ENCODE data around the gene CDH4. TPM values are rescaled to one million over a fixed set of nuclear protein-coding genes. Genes with fewer than 3 reads are reported as not detected.

CDH4 gene
- polyA plus RNA-seq, 1 donor (not counting 4 experiments of a cell fraction or from before 2014, with no cell fraction given): 2.2 TPM

- Histone ChIP-seq H3K4me3 (ENCODE audit: control insufficient read depth in 2 of 3, extremely low read depth in 1 of 3, insufficient read depth in 2 of 3, low read depth in 1 of 3, low read length in 3 of 3) (no peak overlapping the region), H3K36me3 (ENCODE audit: control insufficient read depth in 2 of 2, extremely low read depth in 1 of 2, insufficient read depth in 2 of 2, low read length in 2 of 2) (peaks cover 0 to 7% of the 10 kb centered on the region in 2 experiments)
- no peak for FAIRE-seq
Observed at GRCh38 chr20:61292391-61292790, 40.3 kb downstream of the CDH4 start.

DNA sequence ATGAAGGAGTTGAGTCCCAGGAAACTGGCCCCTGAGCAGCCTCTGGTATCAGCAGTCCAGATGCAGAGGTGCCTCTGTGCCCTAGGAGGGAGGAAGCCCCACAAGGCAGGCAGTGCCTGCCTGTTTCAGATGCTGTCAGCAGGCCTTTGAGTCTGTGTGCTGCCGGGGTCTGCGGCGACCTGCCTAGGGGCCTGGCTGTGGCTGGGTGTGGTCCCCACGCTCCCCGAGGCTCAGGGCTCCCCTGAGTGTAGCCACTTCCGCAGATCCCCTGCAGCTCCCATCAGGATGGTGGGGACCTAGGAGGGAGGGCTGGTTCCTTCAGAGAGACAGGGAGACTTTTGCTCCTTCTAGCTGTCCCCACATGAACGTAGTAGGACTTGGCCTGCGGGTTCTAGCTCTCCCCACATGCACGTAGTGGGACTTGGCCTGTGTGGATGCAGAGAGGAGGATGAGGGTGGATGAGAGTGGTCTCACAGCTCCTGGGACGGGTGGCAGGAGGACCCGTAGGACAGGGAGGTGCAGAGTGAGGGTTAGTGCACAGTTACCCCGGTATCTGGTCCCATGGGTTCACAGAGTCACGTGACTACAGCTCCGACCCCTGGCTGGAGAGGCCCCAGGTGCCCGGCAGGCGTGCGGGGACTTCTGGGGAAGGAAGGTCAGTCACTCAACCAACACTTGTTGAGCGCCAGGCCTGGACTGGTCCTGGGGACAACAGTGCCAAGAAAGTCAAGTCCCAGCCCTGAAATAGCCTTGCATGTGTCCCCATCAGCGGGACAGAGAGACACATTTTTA lies 41.0 kb downstream of the CDH4 start:
- H3K4me2 ChIP-seq (ENCODE audit: control insufficient read depth, extremely low read depth, insufficient read depth, low read depth, low read length): no peak overlapping the region
- H3K9me3 ChIP-seq (ENCODE audit: control insufficient read depth, low read depth, low read length): no peaks in the 10 kb centered on the region
- H3K27me3 ChIP-seq (ENCODE audit: control insufficient read depth, extremely low read depth, insufficient read depth, low read length): no peaks in the 10 kb centered on the region
- H4K20me1 ChIP-seq (ENCODE audit: control insufficient read depth, extremely low read depth, insufficient read depth, low read length): peaks cover 16% of the 10 kb centered on the region
- FAIRE-seq: no peak
- dilution Hi-C loops (cut with MboI; ENCODE audit: extremely low pct_ligation_motif_present, low sequenced_read_pairs): no loop called here
- TF ChIP-seq, protein P1, sequence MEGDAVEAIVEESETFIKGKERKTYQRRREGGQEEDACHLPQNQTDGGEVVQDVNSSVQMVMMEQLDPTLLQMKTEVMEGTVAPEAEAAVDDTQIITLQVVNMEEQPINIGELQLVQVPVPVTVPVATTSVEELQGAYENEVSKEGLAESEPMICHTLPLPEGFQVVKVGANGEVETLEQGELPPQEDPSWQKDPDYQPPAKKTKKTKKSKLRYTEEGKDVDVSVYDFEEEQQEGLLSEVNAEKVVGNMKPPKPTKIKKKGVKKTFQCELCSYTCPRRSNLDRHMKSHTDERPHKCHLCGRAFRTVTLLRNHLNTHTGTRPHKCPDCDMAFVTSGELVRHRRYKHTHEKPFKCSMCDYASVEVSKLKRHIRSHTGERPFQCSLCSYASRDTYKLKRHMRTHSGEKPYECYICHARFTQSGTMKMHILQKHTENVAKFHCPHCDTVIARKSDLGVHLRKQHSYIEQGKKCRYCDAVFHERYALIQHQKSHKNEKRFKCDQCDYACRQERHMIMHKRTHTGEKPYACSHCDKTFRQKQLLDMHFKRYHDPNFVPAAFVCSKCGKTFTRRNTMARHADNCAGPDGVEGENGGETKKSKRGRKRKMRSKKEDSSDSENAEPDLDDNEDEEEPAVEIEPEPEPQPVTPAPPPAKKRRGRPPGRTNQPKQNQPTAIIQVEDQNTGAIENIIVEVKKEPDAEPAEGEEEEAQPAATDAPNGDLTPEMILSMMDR (optimal IDR thresholded peaks at IDR 0.05 in 1 of 3, IDR thresholded peaks at IDR 0.05 in 1 of 3, conservative IDR thresholded peaks at IDR 0.05 in 1 of 3; ENCODE audit: extremely low read depth in 1 of 3, insufficient read depth in 2 of 3, low read length in 3 of 3): no peak
- no peak for TF ChIP-seq EZH2 (IDR thresholded peaks at IDR 0.05; ENCODE audit: low read length)
- peaks cover 11% of the 10 kb centered on the region for H3K4me1 ChIP-seq (ENCODE audit: control insufficient read depth, extremely low read depth, insufficient read depth, low read length)
- H3K9me1 ChIP-seq (ENCODE audit: control insufficient read depth, extremely low read depth, insufficient read depth, low read length): peaks cover 2% of the 10 kb centered on the region
- peaks cover 2% of the 10 kb centered on the region for H3K79me2 ChIP-seq (ENCODE audit: control insufficient read depth, insufficient read depth, low read length)
- H3K9ac ChIP-seq (ENCODE audit: control insufficient read depth, extremely low read depth, insufficient read depth, low read length): no peak overlapping the region
- no peak overlapping the region for H3K4me3 ChIP-seq (ENCODE audit: control insufficient read depth in 2 of 3, extremely low read depth in 1 of 3, insufficient read depth in 2 of 3, low read depth in 1 of 3, low read length in 3 of 3)
- H2AFZ ChIP-seq (ENCODE audit: control insufficient read depth, low read length): no peak overlapping the region
- peaks cover 0 to 7% of the 10 kb centered on the region in 2 experiments for H3K36me3 ChIP-seq (ENCODE audit: control insufficient read depth in 2 of 2, extremely low read depth in 1 of 2, insufficient read depth in 2 of 2, low read length in 2 of 2)
- no peak overlapping the region for H3K27ac ChIP-seq (ENCODE audit: control insufficient read depth, insufficient read depth, low read length)
- no peak for DNase-seq (ENCODE audit: low read depth, low spot score)

More at GRCh38 chr20:61292391-61292790, 40.3 kb downstream of the CDH4 start:
- Histone ChIP-seq H2AFZ (ENCODE audit: control insufficient read depth, low read length) (no peak overlapping the region), H3K27me3 (ENCODE audit: control insufficient read depth, extremely low read depth, insufficient read depth, low read length) (no peaks in the 10 kb centered on the region), H3K9me1 (ENCODE audit: control insufficient read depth, extremely low read depth, insufficient read depth, low read length) (peaks cover 2% of the 10 kb centered on the region), H3K4me1 (ENCODE audit: control insufficient read depth, extremely low read depth, insufficient read depth, low read length) (peaks cover 11% of the 10 kb centered on the region), H4K20me1 (ENCODE audit: control insufficient read depth, extremely low read depth, insufficient read depth, low read length) (peaks cover 16% of the 10 kb centered on the region), H3K79me2 (ENCODE audit: control insufficient read depth, insufficient read depth, low read length) (peaks cover 2% of the 10 kb centered on the region), H3K9me3 (ENCODE audit: control insufficient read depth, low read depth, low read length) (no peaks in the 10 kb centered on the region), H3K4me2 (ENCODE audit: control insufficient read depth, extremely low read depth, insufficient read depth, low read depth, low read length) (no peak overlapping the region), H3K27ac (ENCODE audit: control insufficient read depth, insufficient read depth, low read length) (no peak overlapping the region), H3K9ac (ENCODE audit: control insufficient read depth, extremely low read depth, insufficient read depth, low read length) (no peak overlapping the region)
- dilution Hi-C loops (cut with MboI; ENCODE audit: extremely low pct_ligation_motif_present, low sequenced_read_pairs): no loop called here
- no peak for TF ChIP-seq EZH2 (IDR thresholded peaks at IDR 0.05; ENCODE audit: low read length)
- TF ChIP-seq, protein P1 (optimal IDR thresholded peaks at IDR 0.05 in 1 of 3, IDR thresholded peaks at IDR 0.05 in 1 of 3, conservative IDR thresholded peaks at IDR 0.05 in 1 of 3; ENCODE audit: extremely low read depth in 1 of 3, insufficient read depth in 2 of 3, low read length in 3 of 3): no peak
- no peak for DNase-seq (ENCODE audit: low read depth, low spot score)

Measured in keratinocyte (primary cell).